RPMI8226 (cell line): Measurements from ENCODE around the gene ADAMTS4.
"Not testable (repeated sequence)": the region's sequence is repeated elsewhere in the genome, so short reads cannot be mapped to it uniquely, and the experiment has no call there.

ENCODE experiments used
- DNase-seq: peaks from one replicate; pipeline ENCODE4 v3.0.0-alpha.2; 2015

ADAMTS4 gene, protein sequence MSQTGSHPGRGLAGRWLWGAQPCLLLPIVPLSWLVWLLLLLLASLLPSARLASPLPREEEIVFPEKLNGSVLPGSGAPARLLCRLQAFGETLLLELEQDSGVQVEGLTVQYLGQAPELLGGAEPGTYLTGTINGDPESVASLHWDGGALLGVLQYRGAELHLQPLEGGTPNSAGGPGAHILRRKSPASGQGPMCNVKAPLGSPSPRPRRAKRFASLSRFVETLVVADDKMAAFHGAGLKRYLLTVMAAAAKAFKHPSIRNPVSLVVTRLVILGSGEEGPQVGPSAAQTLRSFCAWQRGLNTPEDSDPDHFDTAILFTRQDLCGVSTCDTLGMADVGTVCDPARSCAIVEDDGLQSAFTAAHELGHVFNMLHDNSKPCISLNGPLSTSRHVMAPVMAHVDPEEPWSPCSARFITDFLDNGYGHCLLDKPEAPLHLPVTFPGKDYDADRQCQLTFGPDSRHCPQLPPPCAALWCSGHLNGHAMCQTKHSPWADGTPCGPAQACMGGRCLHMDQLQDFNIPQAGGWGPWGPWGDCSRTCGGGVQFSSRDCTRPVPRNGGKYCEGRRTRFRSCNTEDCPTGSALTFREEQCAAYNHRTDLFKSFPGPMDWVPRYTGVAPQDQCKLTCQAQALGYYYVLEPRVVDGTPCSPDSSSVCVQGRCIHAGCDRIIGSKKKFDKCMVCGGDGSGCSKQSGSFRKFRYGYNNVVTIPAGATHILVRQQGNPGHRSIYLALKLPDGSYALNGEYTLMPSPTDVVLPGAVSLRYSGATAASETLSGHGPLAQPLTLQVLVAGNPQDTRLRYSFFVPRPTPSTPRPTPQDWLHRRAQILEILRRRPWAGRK

GRCh38 chr1:161198897-161199431, at the start of gene ADAMTS4:
Gene ADAMTS4, minus strand, starts transcription at chr1:161199054. Its CDS starts 427 bp downstream, at chr1:161198627.
- DNase-seq, result no peak

- DNase-seq, result no peak
Observed at GRCh38 chr1:161244888-161245287, 46.0 kb upstream of the ADAMTS4 start.

DNA sequence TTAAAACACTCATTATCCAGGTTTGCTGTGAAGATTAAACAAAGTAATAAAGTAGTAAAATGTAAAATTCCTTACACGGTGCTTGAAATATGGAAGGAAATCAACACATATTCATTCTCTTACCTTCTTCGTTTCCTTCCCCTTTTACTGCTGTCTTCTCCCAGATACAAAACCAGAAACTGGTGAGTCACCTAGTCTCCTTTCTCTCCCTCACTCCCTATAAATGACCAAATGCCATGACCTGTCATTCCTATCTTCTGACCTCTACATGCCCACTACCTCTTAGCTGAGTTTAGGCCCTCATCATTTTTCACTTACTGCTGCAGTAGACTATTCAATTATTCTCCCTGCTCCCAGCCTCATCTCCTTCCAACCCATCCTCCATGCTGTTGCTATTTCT, 43.5 kb upstream of the ADAMTS4 start:
- no peak for DNase-seq

- no peak for DNase-seq
Observed at GRCh38 chr1:161241682-161242081, 42.8 kb upstream of the ADAMTS4 start.

GRCh38 chr1:161238039-161238473, 39.2 kb upstream of the ADAMTS4 start, which contains the start of gene NR1I3:
Gene NR1I3, minus strand, starts transcription at chr1:161238203. Its CDS starts 1,638 bp downstream, at chr1:161236565.
- DNase-seq, result no peak

DNA sequence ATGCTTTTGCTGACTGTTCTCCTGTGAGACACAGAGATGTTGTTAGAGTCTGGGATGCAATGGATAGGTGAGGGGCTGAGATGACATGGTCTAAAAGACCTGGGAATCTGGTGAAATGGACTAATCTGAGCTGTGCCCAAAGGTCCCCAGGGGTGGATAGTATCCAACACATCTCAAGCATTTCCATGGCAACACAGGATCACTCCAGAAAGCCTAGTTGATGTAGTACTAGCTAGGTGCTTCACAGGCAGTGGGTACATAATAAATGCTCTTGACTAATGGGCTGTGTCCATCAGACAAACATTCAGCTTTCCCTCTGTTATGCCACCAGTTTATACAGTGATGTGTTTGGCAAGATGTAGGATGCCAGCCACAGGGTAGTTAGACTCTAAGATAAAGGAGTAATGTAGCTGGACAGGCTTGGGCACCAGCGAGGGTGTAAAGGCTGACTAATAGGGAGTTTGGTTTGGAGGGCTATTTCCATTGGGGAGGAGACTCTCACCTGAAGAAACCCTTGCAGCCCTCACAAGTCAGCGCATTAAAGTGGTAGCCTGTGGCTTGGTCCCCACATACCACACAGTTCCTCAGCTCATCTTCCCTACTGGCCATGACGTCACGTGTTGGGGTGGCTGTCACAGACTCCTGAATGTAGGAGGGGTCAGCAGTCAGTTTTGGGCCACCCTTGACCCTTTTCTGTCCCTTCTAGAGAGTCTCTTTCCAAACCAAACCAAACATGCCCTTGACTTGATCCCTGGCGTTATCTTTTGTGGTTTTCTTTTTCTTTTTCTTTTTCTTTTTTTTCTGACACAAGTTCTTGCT, 37.3 kb upstream of the ADAMTS4 start:
- DNase-seq, result no peak

DNA sequence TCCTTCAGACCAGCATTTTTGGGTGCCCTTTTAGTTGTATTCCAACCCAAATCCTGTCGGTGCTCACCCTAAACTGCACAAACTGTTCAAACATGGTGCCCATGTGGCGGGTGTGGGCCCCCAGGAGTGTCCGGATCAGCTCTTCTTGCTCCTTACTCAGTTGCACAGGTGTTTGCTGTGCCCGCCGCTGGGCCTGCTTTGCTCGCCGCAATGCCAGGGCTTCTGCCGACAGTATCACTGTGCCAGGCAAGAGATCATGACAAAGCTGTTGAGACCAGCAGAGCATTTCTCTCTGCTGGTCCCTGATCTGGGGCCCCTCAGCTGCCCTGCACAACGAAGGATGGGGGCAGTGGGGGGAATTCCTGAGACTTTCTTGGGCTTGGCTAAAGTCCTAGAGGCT, 34.2 kb upstream of the ADAMTS4 start:
- no peak for DNase-seq

- DNase-seq, result no peak
Observed at GRCh38 chr1:161230762-161231161, 31.9 kb upstream of the ADAMTS4 start.

GRCh38 chr1:161229896-161230295, 31.0 kb upstream of the ADAMTS4 start:
- DNase-seq, result no peak

- DNase-seq, result no peak
Observed at GRCh38 chr1:161228032-161228431, 29.2 kb upstream of the ADAMTS4 start.

- peak; percentile 96 for DNase-seq
Observed at GRCh38 chr1:161227196-161227871, 28.5 kb upstream of the ADAMTS4 start.

- DNase-seq, result no peak
Observed at GRCh38 chr1:161226759-161227158, 27.9 kb upstream of the ADAMTS4 start.

- no peak for DNase-seq
Observed at GRCh38 chr1:161226320-161226711, 27.5 kb upstream of the ADAMTS4 start.

- peak; percentile 99 for DNase-seq
Observed at GRCh38 chr1:161225534-161226319, 26.9 kb upstream of the ADAMTS4 start, which contains the start of gene TOMM40L. Gene TOMM40L, plus strand, starts transcription at chr1:161226060. Its CDS starts 430 bp downstream, at chr1:161226490.

- no peak for DNase-seq
Observed at GRCh38 chr1:161225178-161225533, 26.3 kb upstream of the ADAMTS4 start.

- not testable (repeated sequence) for DNase-seq
Observed at GRCh38 chr1:161224695-161225087, 25.8 kb upstream of the ADAMTS4 start.

- DNase-seq, result no peak
Observed at GRCh38 chr1:161223805-161224694, 25.2 kb upstream of the ADAMTS4 start.

- no peak for DNase-seq
Observed at GRCh38 chr1:161222175-161223019, 23.5 kb upstream of the ADAMTS4 start.

DNA sequence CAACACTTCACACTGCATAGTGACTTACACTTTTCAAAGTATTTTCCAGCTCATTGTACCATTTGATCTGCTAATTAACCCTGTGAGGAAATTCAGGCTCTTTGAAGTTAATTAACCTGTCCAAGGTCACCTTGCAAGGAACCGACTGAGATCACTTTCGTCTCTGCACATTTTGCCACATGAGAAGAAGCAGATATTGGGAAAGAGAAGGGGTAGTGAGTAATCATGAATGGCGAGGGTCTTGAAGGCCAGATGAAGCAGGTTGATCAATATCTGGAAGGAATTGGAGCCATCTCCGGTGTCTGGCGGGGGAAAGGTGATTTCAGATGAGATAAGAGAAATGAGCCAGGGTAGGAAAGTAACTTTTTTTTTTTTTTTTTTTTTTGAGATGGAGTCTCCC, 21.1 kb upstream of the ADAMTS4 start:
- DNase-seq, result no peak
